CD4-positive, alpha-beta T cell (primary cell): ENCODE data around the gene E2F3. TPM values are rescaled to one million over a fixed set of nuclear protein-coding genes. Genes with fewer than 3 reads are reported as not detected.

ENCODE experiments used
- ATAC-seq: fragments of 200-7000 bp; cut with Tn5 transposase; one replicate; pipeline ENCODE4 v1.10.0; 2022; ENCODE audit warnings: mild to moderate bottlenecking; ENCODE audit not compliant: poor library complexity
- CTCF ChIA-PET: fragments of 350-600 bp; sonication (Branson Sonifier 250); formaldehyde crosslinking; loops from one replicate; lab custom pipeline; 2021; ENCODE audit warnings: antibody characterized with exemption, inconsistent platforms; lab: Charles Lee
- POLR2A ChIA-PET: fragments of 350-600 bp; sonication (Branson Sonifier 250); formaldehyde crosslinking; loops from one replicate; lab custom pipeline; 2021; ENCODE audit warnings: antibody characterized with exemption, inconsistent platforms; lab: Charles Lee
- DNase-seq, 14 experiments: peaks; one replicate each; pipeline ENCODE4 v3.0.0-alpha.2; 2013 to 2020; ENCODE audit warnings: mixed read lengths in 2 of 14
- H3K27ac ChIP-seq, 2 donors: one replicate each; pipeline versions ENCODE4 v1.5.1 to v1.7.0; 2013; ENCODE audit warnings: low read length in 2 of 2, low read depth in 1 of 2, mild to moderate bottlenecking in 1 of 2
- H3K27me3 ChIP-seq, 2 experiments: 1 replicate in 1 of 2; 2 replicates in 1 of 2; pipeline versions ENCODE4 v1.6.1 to v1.7.0; 2013; ENCODE audit warnings: low read length in 2 of 2, control low read depth in 1 of 2, mild to moderate bottlenecking in 1 of 2, moderate library complexity in 1 of 2; ENCODE audit not compliant: insufficient read depth in 2 of 2, control insufficient read depth in 1 of 2
- H3K36me3 ChIP-seq: one replicate; pipeline ENCODE4 v1.6.1; 2013; ENCODE audit warnings: low read length, control low read depth; ENCODE audit not compliant: insufficient read depth
- H3K4me1 ChIP-seq: one replicate; pipeline ENCODE4 v1.6.1; 2013; ENCODE audit warnings: low read length, control low read depth; ENCODE audit not compliant: insufficient read depth
- H3K4me3 ChIP-seq: one replicate; pipeline ENCODE4 v1.5.1; 2013; ENCODE audit warnings: mild to moderate bottlenecking, low read length, moderate library complexity
- H3K9me3 ChIP-seq, 2 experiments: 1 replicate in 1 of 2; 2 replicates in 1 of 2; pipeline versions ENCODE4 v1.6.1 to v1.7.0; 2013; ENCODE audit warnings: low read length in 2 of 2, mild to moderate bottlenecking in 2 of 2, control low read depth in 1 of 2, moderate library complexity in 1 of 2; ENCODE audit not compliant: control insufficient read depth in 1 of 2, insufficient read depth in 1 of 2
- H3K27ac Mint-ChIP-seq: one replicate; pipeline ENCODE4 v1.8.0; 2020; ENCODE audit warnings: mixed read lengths
- H3K27me3 Mint-ChIP-seq: one replicate; pipeline ENCODE4 v1.8.0; 2021; ENCODE audit warnings: mixed read lengths
- H3K36me3 Mint-ChIP-seq: one replicate; pipeline ENCODE4 v1.8.0; 2021; ENCODE audit warnings: low read depth, mixed read lengths
- H3K4me1 Mint-ChIP-seq: one replicate; pipeline ENCODE4 v1.8.0; 2021; ENCODE audit warnings: low read depth, mixed read lengths
- H3K4me3 Mint-ChIP-seq: one replicate; pipeline ENCODE4 v1.8.0; 2020; ENCODE audit warnings: mild to moderate bottlenecking, mixed read lengths
- H3K9me3 Mint-ChIP-seq: one replicate; pipeline ENCODE4 v1.8.0; 2020; ENCODE audit warnings: mixed read lengths
- CTCF ChIP-seq: fragments of 200-600 bp; IDR thresholded peaks from one replicate; pipeline ENCODE4 v1.8.0; 2022; ENCODE audit warnings: antibody characterized with exemption, mild to moderate bottlenecking
- intact Hi-C, 2 experiments: fragments of 100-400 bp; cut with DNase I in 1 of 2; cut with micrococcal nuclease in 1 of 2; formaldehyde crosslinking; loops; one replicate each; pipeline versions ENCODE4 v1.15.1 to v1.9.0; 2023 to 2025; cut with DNase I, micrococcal nuclease
- total RNA-seq, 174 experiments: library from RNA in 2 of 174; stranded (reverse) in 2 of 174; gene quantifications; one replicate each; pipeline ENCODE4 v1.2.3 and lab custom pipeline; 2021 to 2026

The E2F3 gene
- total RNA-seq, 2 experiments from 2014 or later = 2.7 to 2.9 TPM

- no peaks in the 10 kb centered on the region for H3K4me1 Mint-ChIP-seq
- Histone ChIP-seq H3K36me3 (peaks cover 6% of the 10 kb centered on the region), H3K9me3 (no peaks in the 10 kb centered on the region), H3K4me3 (no peak overlapping the region), H3K27me3 (no peaks in the 10 kb centered on the region), H3K27ac (no peak overlapping the region), H3K4me1 (no peaks in the 10 kb centered on the region)
- ChIA-PET POLR2A (no interaction called here), CTCF (no interaction called here)
- H3K27ac Mint-ChIP-seq = no peak overlapping the region
- H3K9me3 Mint-ChIP-seq = no peaks in the 10 kb centered on the region
- no peak for ATAC-seq
- TF ChIP-seq CTCF = no peak
- intact Hi-C loops = no loop called here
- DNase-seq = no peak
- no peaks in the 10 kb centered on the region for H3K27me3 Mint-ChIP-seq
- H3K36me3 Mint-ChIP-seq = peaks cover 4% of the 10 kb centered on the region
- no peak overlapping the region for H3K4me3 Mint-ChIP-seq
Observed at GRCh38 chr6:20474874-20475542, 73.3 kb downstream of the E2F3 start.

- H3K27ac Mint-ChIP-seq = no peak overlapping the region
- no peaks in the 10 kb centered on the region for H3K4me1 ChIP-seq
- ChIA-PET POLR2A (no interaction called here), CTCF (no interaction called here)
- H3K9me3 Mint-ChIP-seq = no peaks in the 10 kb centered on the region
- DNase-seq (no peak), ATAC-seq (no peak)
- intact Hi-C loops = no loop called here
- H3K36me3 Mint-ChIP-seq = peaks cover 18% of the 10 kb centered on the region
- H3K36me3 ChIP-seq = peaks cover 14% of the 10 kb centered on the region
- H3K4me1 Mint-ChIP-seq = no peaks in the 10 kb centered on the region
- no peaks in the 10 kb centered on the region for H3K27me3 ChIP-seq
- H3K9me3 ChIP-seq = no peaks in the 10 kb centered on the region
- H3K27me3 Mint-ChIP-seq = no peaks in the 10 kb centered on the region
- no peak for TF ChIP-seq CTCF
- H3K4me3 Mint-ChIP-seq = no peak overlapping the region
- no peak overlapping the region for H3K27ac ChIP-seq
- no peak overlapping the region for H3K4me3 ChIP-seq
Observed at GRCh38 chr6:20476501-20477043, 74.9 kb downstream of the E2F3 start.

- ChIA-PET POLR2A (no interaction called here), CTCF (no interaction called here)
- H3K4me1 Mint-ChIP-seq = no peaks in the 10 kb centered on the region
- Histone ChIP-seq H3K4me3 (no peak overlapping the region), H3K9me3 (no peaks in the 10 kb centered on the region), H3K36me3 (peaks cover 17% of the 10 kb centered on the region), H3K27me3 (no peaks in the 10 kb centered on the region), H3K27ac (no peak overlapping the region), H3K4me1 (no peaks in the 10 kb centered on the region)
- no peak for TF ChIP-seq CTCF
- no peak overlapping the region for H3K27ac Mint-ChIP-seq
- peaks cover 22% of the 10 kb centered on the region for H3K36me3 Mint-ChIP-seq
- H3K27me3 Mint-ChIP-seq = no peaks in the 10 kb centered on the region
- H3K9me3 Mint-ChIP-seq = no peaks in the 10 kb centered on the region
- ATAC-seq = no peak
- no peak for DNase-seq
- intact Hi-C loops = no loop called here
- H3K4me3 Mint-ChIP-seq = no peak overlapping the region
Observed at GRCh38 chr6:20477485-20477884, 75.8 kb downstream of the E2F3 start.
